ENCODE measurements around the gene SORCS2. TPM values are rescaled to one million over a fixed set of nuclear protein-coding genes. Genes with fewer than 3 reads are reported as not detected.
A peak's percentile ranks its signal among the peaks of the same experiment; 100 is the strongest.

The SORCS2 gene
- total and polyA plus RNA-seq, 2 of the 4 experiments (the other 2 are of a cell fraction) = 0.36 to 0.62 TPM

DNA sequence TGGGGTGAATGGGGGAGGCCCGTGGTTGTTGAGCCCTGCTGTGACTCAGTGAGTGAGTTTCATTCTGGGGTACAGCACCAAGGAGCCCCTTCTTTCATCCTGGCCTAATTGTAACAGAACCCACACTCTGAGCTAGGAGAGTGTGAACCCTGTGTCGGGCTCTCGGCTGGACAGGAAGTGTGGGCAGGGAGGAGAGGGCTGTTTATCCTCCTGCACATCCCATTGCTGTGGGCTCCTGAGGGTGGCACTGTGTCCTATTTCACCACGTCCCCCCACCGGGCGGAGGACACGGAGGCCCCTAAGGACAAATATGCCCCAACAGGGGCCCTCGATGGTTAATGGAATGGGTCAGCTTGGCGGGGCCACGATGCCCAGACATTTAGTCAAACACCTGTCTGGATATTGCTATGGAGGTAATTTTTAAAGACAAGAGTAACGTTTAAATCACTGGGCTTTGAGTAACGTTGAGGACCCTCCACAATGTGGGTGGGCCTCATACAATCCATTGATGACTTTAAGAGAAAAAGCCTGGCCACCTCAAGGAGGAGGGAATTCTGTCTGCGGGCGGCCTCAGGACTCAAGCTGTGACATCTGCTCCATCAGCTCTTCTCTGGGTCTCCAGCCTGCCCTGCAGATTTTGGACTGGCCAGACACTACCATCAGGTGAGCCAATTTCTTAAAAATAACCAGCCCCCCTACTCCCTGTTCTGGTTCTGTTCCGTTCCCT, 46.1 kb upstream of the SORCS2 start (continued):
- TF ChIP-seq, protein P1, sequence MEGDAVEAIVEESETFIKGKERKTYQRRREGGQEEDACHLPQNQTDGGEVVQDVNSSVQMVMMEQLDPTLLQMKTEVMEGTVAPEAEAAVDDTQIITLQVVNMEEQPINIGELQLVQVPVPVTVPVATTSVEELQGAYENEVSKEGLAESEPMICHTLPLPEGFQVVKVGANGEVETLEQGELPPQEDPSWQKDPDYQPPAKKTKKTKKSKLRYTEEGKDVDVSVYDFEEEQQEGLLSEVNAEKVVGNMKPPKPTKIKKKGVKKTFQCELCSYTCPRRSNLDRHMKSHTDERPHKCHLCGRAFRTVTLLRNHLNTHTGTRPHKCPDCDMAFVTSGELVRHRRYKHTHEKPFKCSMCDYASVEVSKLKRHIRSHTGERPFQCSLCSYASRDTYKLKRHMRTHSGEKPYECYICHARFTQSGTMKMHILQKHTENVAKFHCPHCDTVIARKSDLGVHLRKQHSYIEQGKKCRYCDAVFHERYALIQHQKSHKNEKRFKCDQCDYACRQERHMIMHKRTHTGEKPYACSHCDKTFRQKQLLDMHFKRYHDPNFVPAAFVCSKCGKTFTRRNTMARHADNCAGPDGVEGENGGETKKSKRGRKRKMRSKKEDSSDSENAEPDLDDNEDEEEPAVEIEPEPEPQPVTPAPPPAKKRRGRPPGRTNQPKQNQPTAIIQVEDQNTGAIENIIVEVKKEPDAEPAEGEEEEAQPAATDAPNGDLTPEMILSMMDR (conservative IDR thresholded peaks at IDR 0.05; ENCODE audit: low read depth, low read length) = no peak
- no peak for TF ChIP-seq RCOR1 (IDR thresholded peaks at IDR 0.05; ENCODE audit: insufficient replicate concordance, low read length)
- no peak for TF ChIP-seq MXI1 (IDR thresholded peaks at IDR 0.05; ENCODE audit: borderline replicate concordance, low read depth, low read length)

DNA sequence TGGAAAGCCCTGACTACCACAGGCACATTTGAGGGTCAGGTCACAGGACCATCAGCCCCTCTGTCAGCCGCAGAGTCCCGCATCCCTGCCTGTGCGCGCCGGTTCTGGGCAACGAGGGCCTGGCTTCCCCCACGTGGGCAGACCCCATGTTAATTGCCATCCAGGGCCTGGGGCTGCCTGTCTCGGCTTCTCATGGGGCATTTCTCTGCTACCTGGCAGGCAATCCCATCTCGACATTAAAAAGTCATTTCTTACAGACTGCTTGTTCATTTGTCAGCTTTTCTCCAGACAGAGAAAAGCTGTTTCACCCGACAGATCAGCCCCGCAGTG, 45.6 kb upstream of the SORCS2 start:
- peak overlapping the region; percentile 44 for H2AK9ac ChIP-seq (replicated peaks; ENCODE audit: low read depth, low read length, poor library complexity)
- CTCF ChIA-PET = interaction anchor here (1.2 kb wide), 1 partner anchor 10 kb away, joined by 6 read pairs; no protein-coding TSS in a partner anchor
- no peak overlapping the region for H2BK120ac ChIP-seq (ENCODE audit: low read depth, low read length)

More for the DNA sequence above, 45.6 kb upstream of the SORCS2 start:
- H3K4me1 ChIP-seq (ENCODE audit: control insufficient read depth, insufficient read depth, low read length) = no peaks in the 10 kb centered on the region
- no peak overlapping the region for H4K8ac ChIP-seq (ENCODE audit: low read depth in 2 of 2, low read length in 2 of 2)
- H3K23ac ChIP-seq (ENCODE audit: low read depth, low read length) = no peak overlapping the region
- no peak overlapping the region for H2BK15ac ChIP-seq (ENCODE audit: low read depth, low read length)
- in situ Hi-C loops (cut with MboI; ENCODE audit: low sequenced_read_pairs) = no loop called here
- H4K91ac ChIP-seq (ENCODE audit: insufficient read depth, low read depth, low read length) = no peak overlapping the region
- no peaks in the 10 kb centered on the region for H3K9me1 ChIP-seq (ENCODE audit: insufficient read depth, low read length)
- 50% methylated on average over 9 of the region's 11 CpGs; no CpG with 5 or more reads in 1 of the 2 experiments for WGBS, 2 experiments (ENCODE audit: extremely low coverage in 2 of 2, insufficient read length in 1 of 2)
- H3K27ac ChIP-seq (ENCODE audit: insufficient read depth, low read length) = no peak overlapping the region
- no peak overlapping the region for H3K18ac ChIP-seq (ENCODE audit: low read depth, low read length)
- dilution Hi-C loops (cut with HindIII; ENCODE audit: low sequenced_read_pairs, unreplicated experiment) = no loop called here
- no peaks in the 10 kb centered on the region for H3K79me1 ChIP-seq (ENCODE audit: low read depth in 1 of 2, low read length in 2 of 2)
- H4K20me1 ChIP-seq (ENCODE audit: insufficient read depth, low read length) = no peaks in the 10 kb centered on the region
- POLR2A ChIA-PET (ENCODE audit: unreplicated experiment) = no interaction called here
- H4K5ac ChIP-seq (ENCODE audit: low read depth, low read length) = no peak overlapping the region
- H3K9ac ChIP-seq (ENCODE audit: low read depth, low read length) = no peak overlapping the region
- H2BK5ac ChIP-seq (ENCODE audit: low read depth, low read length, poor library complexity, severe bottlenecking) = no peak overlapping the region
- DNase-seq (no peak), ATAC-seq (ENCODE audit: low read depth) (no peak)
- H3K9me3 ChIP-seq (ENCODE audit: control insufficient read depth, insufficient read depth, low read length) = no peaks in the 10 kb centered on the region
- intact Hi-C loops (cut with micrococcal nuclease) = no loop called here
- TF ChIP-seq RFX5 (IDR thresholded peaks at IDR 0.05; ENCODE audit: low read depth, low read length) = no peak
- no peak for TF ChIP-seq CEBPB (IDR thresholded peaks at IDR 0.05; ENCODE audit: low read depth, low read length)
- TF ChIP-seq MXI1 (IDR thresholded peaks at IDR 0.05; ENCODE audit: borderline replicate concordance, low read depth, low read length) = no peak
- TF ChIP-seq SMC3 (IDR thresholded peaks at IDR 0.05; ENCODE audit: low read depth, low read length) = no peak
- no peak for TF ChIP-seq RCOR1 (IDR thresholded peaks at IDR 0.05; ENCODE audit: insufficient replicate concordance, low read length)
- no peak for TF ChIP-seq BHLHE40 (IDR thresholded peaks at IDR 0.05; ENCODE audit: low read depth, low read length)
- no peak for TF ChIP-seq FOS (IDR thresholded peaks at IDR 0.05; ENCODE audit: low read depth, low read length)
- no peak for TF ChIP-seq MAZ (IDR thresholded peaks at IDR 0.05; ENCODE audit: borderline replicate concordance, low read depth, low read length)
- TF ChIP-seq, protein P2, sequence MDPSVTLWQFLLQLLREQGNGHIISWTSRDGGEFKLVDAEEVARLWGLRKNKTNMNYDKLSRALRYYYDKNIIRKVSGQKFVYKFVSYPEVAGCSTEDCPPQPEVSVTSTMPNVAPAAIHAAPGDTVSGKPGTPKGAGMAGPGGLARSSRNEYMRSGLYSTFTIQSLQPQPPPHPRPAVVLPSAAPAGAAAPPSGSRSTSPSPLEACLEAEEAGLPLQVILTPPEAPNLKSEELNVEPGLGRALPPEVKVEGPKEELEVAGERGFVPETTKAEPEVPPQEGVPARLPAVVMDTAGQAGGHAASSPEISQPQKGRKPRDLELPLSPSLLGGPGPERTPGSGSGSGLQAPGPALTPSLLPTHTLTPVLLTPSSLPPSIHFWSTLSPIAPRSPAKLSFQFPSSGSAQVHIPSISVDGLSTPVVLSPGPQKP (IDR thresholded peaks at IDR 0.05; ENCODE audit: borderline replicate concordance, low read depth, low read length) = no peak
- TF ChIP-seq CHD1 (IDR thresholded peaks at IDR 0.05; ENCODE audit: low read depth, low read length) = no peak
- TF ChIP-seq RAD21 (IDR thresholded peaks at IDR 0.05; ENCODE audit: low read length) = no peak
- TF ChIP-seq NFE2L2 (IDR thresholded peaks at IDR 0.05; ENCODE audit: low read depth, low read length) = no peak
- no peak for TF ChIP-seq POLR2A (IDR thresholded peaks at IDR 0.05; ENCODE audit: low read depth, low read length)
- no peak for TF ChIP-seq MAFK (IDR thresholded peaks at IDR 0.05; ENCODE audit: low read depth, low read length)
- H2AK5ac ChIP-seq (ENCODE audit: low read depth, low read length) = no peak overlapping the region
- H2BK20ac ChIP-seq (ENCODE audit: low read depth, low read length) = no peak overlapping the region
- no TSS peak for BruUV-seq (replicated peaks)
- no peak overlapping the region for H3K56ac ChIP-seq (ENCODE audit: extremely low read depth, insufficient read depth, low read length)
- H3K4me2 ChIP-seq (ENCODE audit: low read depth, low read length) = no peak overlapping the region
- no peak overlapping the region for H3K4me3 ChIP-seq (ENCODE audit: insufficient read depth, low read depth, low read length)
- H3K36me3 ChIP-seq (ENCODE audit: control insufficient read depth, insufficient read depth, low read length) = no peaks in the 10 kb centered on the region
- H2AFZ ChIP-seq (replicated peaks; ENCODE audit: low read length, poor library complexity) = no peak overlapping the region
- peaks cover 60% of the 10 kb centered on the region for H3K27me3 ChIP-seq (ENCODE audit: control insufficient read depth, insufficient read depth, low read length)
- H3K4ac ChIP-seq (ENCODE audit: low read depth, low read length) = no peak overlapping the region
- H3K14ac ChIP-seq (replicated peaks; ENCODE audit: low read depth, low read length) = no peak overlapping the region
